HG03060 (cell line): Measurements from ENCODE around the gene HMG20A.

Experiments
- ATAC-seq: cut with Tn5 transposase; IDR thresholded peaks from one replicate; pipeline ENCODE4 v1.9.1; 2021; ENCODE audit warnings: low read depth, moderate number of reproducible peaks; ENCODE audit not compliant: unreplicated experiment

Gene HMG20A

DNA sequence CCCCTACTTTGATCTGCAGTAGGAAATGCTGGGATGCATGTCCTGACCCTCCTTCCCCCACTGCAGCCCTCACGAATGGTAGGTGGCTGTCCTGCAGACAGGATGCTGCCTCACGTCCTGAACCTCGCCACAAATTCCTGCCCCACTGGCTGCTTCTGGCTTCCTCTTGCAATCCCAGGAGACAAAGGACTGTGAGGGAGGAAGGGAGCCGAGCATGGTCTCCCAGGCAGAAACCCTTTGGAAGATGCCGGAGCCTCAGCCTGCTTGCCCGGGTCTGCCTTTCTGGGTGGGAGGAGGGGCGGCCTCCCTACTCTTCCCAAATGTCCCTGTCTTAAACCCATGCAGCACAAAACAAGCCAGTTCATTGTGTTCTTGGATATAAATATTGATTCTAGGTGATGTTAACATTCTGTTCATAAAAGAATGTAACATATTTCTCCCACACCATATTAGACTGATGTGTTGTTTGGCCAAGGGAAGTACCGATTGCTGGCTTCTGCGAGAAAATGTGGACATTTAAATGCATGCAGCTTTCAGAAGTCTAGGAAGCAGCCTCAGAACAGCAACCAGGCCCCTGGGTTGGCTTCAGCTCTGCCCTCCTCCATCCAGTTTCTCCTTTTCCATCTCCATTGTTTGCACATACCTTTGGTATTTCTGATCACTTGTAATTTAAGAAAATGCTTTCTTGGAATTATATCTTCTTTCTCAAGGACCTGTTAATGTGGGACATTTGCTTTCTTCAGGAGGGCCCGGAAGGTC is 75.3 kb downstream of the HMG20A start:
- ATAC-seq = no peak

DNA sequence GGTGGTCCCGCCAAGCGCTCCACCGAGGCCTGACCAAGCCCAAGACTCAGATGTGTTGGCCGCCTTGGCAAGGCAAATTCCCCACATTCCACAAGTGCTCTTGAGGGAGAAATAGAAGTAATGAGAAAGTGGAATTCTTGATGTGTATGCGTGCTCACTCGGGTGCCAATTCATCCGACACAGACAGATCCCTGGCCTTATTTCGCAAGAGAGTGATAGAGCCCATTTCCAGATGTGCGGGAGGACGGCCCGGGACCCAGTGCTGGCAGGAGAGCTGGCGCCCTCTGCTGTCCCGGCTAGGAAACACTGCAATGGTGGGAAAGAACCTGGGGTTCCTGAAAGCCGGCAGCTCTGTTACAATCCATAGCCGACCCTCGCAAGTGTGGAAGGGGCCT is 76.0 kb downstream of the HMG20A start:
- ATAC-seq = no peak

DNA sequence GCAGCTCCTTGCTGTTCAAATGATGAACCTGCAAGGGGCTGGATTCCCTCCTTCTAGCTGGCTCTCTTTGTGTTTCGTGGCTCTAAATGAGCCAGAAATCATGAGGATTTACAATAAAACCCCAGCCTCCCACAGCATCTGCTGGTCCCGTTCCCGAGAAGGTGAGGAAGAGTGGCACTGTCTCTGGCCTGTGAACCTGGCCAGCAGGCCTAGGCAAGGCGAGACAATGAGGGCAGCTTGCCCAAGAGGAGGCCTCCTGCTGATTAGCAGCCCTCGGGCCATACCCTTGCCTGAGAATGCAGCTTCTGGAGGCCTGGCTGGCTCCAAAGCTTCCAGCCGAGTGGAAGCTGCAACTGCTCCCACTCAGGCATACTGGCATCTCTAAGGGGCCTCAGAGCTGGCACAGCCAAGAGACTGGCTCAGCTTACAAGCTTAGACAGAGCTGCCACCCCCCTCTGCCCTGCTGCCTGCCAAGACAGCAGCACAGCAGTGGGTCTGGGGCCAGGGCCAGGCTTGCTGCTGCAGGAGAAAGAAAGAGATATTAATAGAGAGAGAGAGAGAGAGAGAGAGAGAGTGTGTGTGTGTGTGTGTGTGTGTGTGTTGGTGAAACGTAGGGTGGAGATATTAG is 76.5 kb downstream of the HMG20A start:
- no peak for ATAC-seq

DNA sequence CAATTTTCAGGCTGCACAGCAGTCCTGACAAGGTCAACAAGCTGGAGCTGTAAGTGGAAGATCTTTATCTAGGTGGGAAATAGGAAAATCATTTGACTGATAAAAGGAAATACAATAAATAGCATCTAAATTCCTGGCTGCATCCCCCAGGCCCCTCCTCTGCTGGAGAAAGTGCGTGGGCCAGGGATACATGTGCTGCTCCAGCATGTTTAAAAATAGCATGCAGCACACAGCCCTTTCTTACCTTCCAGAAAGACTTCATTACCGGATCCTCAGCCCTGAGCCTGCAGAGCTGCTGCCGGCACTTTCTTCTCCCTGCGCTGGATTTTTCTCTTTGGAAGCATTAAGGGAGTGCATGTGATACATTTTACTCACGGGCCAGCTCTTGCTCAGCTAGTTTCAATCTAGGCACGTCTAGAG is 77.3 kb downstream of the HMG20A start:
- ATAC-seq = no peak

DNA sequence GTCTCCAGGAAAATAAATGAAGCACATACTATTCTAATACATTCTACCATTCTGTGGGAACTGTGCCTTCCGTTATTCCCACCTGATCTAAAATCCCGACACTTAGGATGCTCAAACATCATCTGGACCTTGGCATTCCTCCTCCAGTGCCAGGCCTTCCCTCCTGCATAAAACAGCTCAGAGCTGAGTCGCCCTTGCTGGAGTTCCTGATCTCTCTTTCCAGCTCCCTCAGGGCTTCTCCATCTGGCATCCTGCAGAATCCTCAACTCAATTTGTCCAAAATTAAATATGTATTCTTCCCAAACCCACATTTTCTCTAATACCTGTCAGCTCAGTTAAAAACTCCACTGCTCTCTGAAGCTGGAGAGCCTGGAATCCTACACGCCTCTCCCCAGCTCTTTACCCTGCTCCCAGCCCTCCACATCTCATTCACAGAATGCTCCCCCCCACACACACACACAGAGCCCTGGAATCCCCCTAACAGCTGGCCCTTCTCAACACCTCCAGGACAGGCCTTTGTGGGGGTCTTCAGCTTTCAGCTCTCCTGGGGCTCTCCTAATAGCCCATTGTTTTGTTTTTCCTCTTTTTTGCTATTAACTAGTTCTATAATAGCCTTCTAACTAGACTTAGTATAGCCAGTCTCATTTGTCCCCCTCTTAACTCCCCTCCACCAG is 78.5 kb downstream of the HMG20A start:
- ATAC-seq = no peak

DNA sequence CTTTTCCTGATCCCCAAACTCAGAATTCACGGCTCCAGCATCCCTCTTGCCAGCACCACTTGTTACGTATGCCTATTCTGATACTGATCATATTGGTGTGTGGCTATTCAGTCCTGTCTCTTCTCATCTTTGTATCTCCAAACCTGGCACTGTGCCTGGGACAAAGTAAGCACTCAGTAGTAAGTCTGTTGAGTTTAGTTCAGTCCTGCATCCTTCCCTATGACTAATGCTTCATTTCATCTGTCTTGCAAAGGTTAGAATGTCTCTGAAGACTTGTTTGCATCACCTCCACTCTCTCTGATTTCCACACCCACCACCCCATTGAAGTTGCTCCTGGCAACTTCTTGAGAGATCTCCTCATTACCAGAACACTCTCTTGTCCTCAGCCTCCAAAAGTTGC is 80.3 kb downstream of the HMG20A start:
- ATAC-seq = no peak

DNA sequence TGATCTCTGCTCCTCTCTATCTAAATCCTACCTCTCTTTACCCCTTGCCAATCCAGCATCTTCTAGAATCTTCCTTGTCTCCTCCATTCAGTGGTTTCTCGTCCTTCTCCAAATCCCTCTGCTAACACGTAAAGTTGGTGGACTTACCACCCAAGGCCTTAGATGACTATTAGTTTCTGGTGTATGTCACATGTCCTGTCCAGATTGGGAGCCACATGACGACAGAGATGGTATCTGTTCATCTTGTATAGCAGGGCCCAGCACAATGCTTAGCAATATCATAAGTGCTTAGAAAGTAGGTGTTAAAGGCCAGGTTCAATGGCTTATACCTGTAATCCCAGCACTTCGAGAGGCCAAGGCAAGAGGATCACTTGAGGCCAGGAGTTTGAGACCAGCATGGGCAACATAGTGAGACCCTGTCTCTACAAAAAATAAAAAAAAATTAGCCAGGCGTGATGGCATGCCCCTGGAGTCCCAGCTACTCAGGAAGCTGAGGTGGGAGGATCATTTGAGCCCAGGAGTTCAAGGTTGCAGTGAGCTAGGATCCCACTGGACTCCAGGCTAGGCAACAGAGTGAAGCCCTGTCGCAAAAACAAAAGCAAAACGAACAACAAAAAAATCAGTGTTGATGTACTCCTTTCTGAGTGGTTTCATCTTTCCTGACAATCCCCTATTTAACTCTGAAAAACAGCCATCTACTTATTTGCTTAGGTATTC is 81.8 kb downstream of the HMG20A start:
- no peak for ATAC-seq

DNA sequence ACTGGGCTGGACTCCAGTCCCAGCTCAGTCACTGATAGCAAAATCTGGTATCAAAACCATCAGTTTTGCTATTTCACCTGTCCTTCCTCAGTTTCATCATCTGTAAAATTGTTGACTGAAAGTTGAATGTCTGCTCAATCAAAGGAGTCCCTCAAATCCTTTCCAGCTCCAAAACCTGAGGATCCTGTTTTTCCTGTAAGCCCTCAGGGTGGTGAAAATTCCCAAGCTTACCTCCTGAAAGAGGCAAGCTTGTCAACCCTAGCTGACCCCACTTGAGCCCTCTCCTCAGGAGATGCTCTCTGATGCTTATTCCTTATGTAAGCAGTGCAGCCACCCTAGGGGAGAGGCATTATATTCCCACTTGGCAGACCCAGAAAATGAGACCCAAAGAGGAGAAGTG is 82.6 kb downstream of the HMG20A start:
- no peak for ATAC-seq

DNA sequence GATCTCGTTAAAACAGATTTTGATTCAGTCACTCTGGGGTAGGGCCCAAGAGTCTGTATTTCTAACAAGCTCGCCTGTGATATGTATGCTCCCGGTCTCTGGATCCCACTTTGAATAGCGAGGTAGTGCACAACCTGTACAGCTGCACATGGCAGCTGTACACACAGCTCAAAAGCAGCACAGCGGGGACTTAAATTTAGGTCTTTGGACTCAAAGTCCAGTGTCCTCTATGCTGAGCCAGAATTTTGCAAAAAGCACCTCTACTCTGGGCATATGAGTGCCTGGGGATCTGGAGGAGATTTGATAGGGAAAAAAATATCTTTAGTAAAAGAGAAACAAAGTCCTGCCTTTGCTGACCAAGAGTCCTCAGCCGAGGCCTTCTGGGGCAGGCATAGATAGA is 83.1 kb downstream of the HMG20A start:
- ATAC-seq = no peak

DNA sequence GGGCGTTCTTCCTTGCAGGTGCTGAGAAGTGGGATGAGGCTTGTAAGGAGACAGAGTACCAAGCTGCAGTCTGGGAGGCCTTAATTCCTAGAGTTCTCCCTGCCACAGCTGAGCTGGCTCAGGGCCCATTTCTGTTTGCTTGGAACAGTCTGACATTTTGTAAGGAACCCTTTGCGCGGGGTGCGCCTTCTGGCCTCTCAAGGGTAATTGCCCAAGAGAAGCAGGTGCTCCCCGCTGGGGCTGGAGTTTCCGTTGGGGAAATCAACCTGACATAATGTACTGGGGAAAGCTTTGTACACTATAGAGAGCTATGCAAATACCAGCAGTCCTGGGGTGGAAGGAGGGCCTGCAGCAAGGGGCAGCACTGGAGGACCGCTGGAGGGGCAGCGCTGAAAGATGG is 83.6 kb downstream of the HMG20A start:
- no peak for ATAC-seq

DNA sequence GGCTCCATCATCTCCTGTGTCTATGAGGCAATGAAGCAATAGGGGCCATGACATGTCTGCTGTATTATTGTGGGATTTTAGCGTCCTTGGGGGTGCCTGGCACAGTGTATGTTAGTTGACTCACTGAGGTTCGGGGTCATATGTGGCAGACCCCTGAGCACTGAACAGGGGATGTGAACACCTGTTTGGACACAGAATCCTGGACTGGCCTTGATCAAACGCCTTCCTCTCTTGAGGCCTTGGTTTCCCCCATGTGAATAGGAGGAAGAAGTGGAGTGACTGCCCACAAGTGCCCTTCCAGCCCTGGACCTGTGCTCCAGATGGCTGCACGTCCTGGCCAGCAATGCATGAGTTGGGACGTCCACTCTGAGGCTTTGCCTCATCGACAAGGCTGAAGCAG is 84.2 kb downstream of the HMG20A start:
- no peak for ATAC-seq

DNA sequence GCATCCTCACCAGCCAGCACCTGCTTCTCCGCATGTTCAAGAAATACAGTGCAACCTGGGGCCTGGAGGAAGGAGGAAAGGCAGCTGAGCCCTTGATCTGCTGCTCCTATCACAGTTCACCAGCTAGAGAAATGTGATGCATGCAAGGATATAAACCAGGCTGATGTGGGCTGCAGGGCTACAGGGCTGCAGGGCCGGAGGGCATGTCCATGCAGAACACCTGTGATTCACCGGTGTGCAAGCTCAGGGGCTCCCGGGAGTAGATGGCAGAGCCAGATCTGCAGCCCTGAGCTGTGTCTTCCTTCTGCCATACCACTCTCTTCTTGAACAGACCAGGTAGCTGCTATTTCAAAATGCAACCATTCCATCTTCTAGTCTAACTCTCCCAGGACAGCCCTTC is 84.9 kb downstream of the HMG20A start:
- no peak for ATAC-seq

DNA sequence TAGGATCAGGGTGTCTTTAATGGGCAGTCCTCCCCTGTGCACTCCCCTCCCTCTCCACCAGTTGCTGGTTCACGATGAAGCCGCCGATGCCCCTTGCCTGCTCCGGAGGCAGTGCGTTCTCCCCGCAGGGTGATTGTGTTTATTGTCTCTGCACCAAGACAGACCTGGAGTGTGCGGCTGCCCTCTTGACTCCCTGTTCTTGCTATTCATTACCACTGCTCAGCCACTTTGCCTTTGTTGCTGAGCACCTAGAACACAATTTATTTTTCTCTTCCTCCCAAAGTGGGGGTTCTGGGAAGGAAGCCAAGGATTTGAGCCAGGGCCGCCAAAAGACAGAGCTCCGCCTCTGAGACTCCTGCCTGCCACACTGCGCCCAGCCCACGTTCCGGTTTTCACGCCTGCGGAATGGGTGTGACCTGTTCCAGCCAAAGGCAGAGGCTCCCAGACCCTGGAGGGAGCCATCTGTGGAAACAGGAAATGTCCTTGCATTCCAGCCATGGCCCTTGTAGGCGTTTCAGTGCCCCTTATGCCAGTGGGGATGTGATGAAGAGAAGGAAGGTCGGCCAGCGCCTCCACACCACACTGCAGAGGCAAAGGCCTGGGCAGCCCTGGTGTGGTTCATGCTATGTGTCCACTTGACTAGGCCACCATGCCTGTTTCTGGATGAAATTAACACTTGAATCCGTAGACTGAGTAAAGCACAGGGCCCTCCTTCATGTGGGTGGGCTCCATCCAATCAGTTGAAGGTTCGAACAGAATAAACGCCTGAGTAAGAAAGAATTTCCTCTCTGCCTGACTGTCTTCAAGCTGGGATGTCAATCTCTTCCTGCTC is 85.8 kb downstream of the HMG20A start:
- ATAC-seq = no peak

DNA sequence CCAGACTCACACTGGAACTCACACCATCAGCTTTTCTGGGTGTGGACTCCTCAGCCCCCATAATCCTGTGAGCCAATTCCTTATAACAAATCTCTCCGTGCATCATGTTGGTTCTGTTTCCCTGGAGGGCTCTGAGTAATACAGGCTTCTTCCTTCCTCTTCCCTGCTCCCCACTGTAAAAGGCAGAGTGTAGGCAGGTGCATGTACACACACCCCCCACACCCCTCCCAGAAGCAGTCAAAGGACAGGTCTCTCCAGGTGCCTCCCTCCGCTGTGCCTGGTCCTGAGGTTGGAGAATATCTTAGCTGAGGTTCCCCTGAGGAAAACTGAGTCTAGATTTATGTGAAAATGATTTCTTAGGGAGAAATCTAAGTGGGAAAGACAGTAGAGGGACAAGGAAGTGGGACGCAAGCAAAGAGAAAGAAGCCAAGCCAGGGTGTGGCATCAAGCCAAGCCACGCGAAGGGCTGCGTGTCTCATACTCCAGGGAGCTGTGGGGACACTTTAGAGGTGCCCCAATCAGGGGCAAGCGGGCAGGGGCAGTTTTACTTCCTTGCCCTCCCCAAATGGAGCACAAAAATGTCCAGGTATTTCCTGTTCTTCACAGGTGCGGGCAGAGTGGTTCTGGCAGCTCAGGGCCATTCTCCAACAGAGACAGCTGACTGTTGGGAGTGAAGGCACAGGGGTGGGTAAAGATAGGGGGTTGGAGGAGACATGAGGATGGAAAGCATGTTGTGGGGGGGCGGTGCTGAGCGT is 86.6 kb downstream of the HMG20A start:
- ATAC-seq = no peak

DNA sequence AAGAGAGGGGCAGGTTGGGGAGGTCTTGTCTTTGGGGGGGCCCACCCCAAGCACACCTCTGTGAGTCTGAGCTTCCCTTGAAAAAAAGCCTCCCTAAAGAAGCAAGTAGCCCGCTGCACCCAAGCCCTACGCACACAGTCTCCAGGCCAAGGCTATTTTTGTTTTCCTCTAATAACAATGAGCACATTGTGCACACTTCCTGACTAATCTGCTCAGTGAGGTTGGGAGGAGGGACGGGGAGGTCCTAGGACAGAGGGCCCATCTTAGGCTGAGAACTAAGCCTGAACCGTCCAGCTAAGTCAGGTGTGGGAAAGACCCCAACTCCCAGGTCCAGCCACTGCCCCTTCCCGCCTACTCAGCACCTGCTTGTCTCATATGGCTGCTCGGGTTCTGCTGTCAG is 87.2 kb downstream of the HMG20A start:
- ATAC-seq = no peak

DNA sequence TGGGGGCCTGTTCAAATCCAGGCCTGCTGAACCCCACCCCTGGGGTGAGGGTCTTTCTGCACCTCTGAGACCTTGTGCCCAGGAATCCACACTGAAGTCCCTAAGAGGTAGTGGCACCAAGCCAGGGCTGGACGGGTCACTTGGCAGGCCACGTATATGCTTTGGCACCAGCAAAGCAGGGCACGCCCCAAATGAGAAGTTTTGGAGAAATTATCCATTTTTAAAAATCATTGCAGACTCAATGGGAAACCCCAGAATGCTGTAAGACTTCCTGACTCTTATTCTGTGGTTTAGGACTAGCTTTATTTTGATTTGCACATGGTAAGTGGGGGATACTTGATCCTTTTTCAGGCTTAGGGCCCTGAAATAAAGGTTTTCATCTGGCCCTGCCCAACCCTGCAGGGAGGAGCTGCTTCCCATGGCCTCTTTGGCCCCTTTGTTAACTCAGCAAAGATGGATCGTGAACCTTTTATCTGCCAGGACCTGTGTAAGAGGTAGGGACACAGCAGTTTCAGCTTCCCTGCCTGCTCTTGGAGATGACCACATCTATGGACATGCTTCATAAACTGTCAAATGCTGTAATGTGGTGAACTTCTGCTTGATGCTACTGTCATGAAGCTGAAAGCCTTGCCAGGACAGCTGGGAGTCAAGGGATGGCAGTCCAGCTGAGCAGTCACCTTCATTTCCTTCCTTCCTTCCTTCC is 88.0 kb downstream of the HMG20A start:
- no peak for ATAC-seq

DNA sequence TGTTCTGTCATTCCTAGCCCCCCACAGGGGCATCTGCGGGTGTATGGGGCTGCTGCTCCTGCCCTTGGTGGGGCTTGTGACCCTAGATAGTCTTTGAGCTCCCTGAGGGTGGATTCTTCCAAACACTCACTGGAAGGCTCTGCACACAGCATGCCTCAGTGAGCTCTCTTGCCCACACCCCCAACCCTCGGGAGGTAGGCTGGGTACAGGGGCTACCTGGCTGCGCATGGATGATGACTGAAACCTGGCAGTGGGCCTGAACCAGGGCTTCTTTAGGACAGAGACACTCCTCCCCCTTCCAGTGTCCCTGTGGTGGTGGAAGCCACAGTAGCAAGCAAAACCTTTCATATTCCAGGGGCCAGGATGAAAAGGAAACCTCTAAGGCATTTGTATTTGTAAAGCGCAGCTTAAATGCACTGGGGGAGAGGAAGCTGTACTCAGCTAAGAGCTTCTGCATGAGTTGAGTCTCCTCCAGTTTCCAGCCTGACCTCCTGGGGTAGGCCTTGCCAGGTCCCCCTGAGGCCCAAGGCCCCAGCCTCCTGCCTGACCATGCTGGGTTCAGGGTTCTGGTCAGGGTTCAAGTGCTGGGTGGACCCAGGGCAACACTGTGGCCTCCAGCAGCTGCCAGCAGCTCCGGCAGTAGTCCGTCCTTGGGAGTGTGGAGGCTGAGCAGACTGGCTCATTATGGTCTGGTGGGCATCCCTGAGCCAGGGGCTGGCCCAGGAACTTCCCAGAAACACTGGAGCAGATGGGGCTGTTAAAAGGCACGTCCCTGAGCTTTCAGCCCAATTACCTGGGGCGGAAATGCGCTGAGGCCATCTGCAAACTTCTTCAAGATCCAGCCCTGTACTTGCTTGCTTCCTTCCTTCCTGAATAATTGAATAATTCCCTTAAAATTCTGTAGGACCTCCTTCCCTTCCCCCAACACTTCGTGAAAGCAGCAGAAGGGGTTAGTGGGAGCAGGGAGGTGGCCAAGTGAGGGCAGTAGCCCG is 89.7 kb downstream of the HMG20A start:
- no peak for ATAC-seq

DNA sequence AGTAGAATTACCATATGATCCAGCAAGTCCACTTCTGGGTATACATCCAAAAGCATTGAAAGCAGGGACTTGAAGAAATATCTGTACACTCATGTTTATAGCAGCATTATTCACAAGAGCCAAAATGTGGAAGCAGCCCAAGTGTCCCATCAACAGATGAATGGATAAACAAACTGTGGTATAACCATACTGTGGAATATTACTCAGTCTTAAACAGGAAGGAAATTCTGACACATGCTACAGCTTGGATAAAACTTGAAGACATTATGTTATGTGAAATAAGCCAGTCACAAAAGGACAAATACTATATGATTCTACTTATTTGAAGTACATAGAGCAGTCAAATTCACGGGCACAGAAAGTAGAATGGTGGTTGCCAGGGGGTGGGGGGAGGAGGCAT is 91.2 kb downstream of the HMG20A start:
- no peak for ATAC-seq
